GM12864 (cell line): ENCODE data around the gene RB1.

ENCODE experiments used
- DNase-seq: peaks from one replicate; pipeline ENCODE4 v3.0.0-alpha.2; 2011; ENCODE audit warnings: low read depth
- H3K4me3 ChIP-seq: 2 replicates; pipeline ENCODE4 v1.5.1; 2011; ENCODE audit warnings: mild to moderate bottlenecking, low read depth, low read length, control low read depth
- CTCF ChIP-seq: IDR thresholded peaks from 2 replicates; pipeline ENCODE4 v1.5.1; 2011; ENCODE audit warnings: low read depth, mild to moderate bottlenecking, moderate library complexity, low read length, control low read depth, inconsistent platforms; ENCODE audit errors: missing control alignments

The RB1 gene

GRCh38 chr13:48485432-48485831 is 181.9 kb downstream of the RB1 start:
- DNase-seq = no peak
- TF ChIP-seq CTCF = no peak
- H3K4me3 ChIP-seq = no peak overlapping the region

GRCh38 chr13:48486362-48486761 is 182.8 kb downstream of the RB1 start:
- DNase-seq = no peak
- no peak for TF ChIP-seq CTCF
- no peak overlapping the region for H3K4me3 ChIP-seq

GRCh38 chr13:48486836-48487235 is 183.3 kb downstream of the RB1 start:
- no peak overlapping the region for H3K4me3 ChIP-seq
- no peak for TF ChIP-seq CTCF
- no peak for DNase-seq

- no peak overlapping the region for H3K4me3 ChIP-seq
- TF ChIP-seq CTCF = no peak
Observed at GRCh38 chr13:48487968-48488367, 184.4 kb downstream of the RB1 start.

GRCh38 chr13:48488995-48489394 is 185.4 kb downstream of the RB1 start:
- no peak for DNase-seq
- TF ChIP-seq CTCF = no peak
- no peak overlapping the region; the same call in 1 of the 2 replicates for H3K4me3 ChIP-seq

More at GRCh38 chr13:48487968-48488367, 184.4 kb downstream of the RB1 start:
- no peak for DNase-seq

- DNase-seq = no peak
- peak overlapping the region; percentile 3; the same call in 1 of the 2 replicates for H3K4me3 ChIP-seq
- TF ChIP-seq CTCF = no peak
Observed at GRCh38 chr13:48489666-48490065, 186.1 kb downstream of the RB1 start.

GRCh38 chr13:48490241-48490640 is 186.7 kb downstream of the RB1 start:
- no peak for DNase-seq
- H3K4me3 ChIP-seq = peak overlapping the region; percentile 45; the same call in 1 of the 2 replicates
- no peak for TF ChIP-seq CTCF
